PFSK-1 (cell line): ENCODE measurements around the gene PIGM.

Source experiments
- FOXP2 ChIP-seq: optimal IDR thresholded peaks from 2 replicates; pipeline ENCODE3; 2011; ENCODE audit warnings: borderline replicate concordance, control low read depth, inconsistent platforms; ENCODE audit not compliant: insufficient read depth; ENCODE audit errors: extremely low read length, extremely low read depth
- POLR2AphosphoS5 ChIP-seq: IDR thresholded peaks from 2 replicates; pipeline ENCODE4 v1.6.1; 2012; ENCODE audit warnings: low read depth, mild to moderate bottlenecking, control low read depth, low read length, moderate library complexity
- SIN3A ChIP-seq: IDR thresholded peaks from 2 replicates; pipeline ENCODE4 v1.6.1; 2012; ENCODE audit warnings: mild to moderate bottlenecking, low read length, moderate library complexity, borderline replicate concordance; ENCODE audit not compliant: insufficient read depth
- TAF1 ChIP-seq: IDR thresholded peaks from 2 replicates; pipeline ENCODE4 v1.6.1; 2012; ENCODE audit warnings: low read length, control low read depth, borderline replicate concordance; ENCODE audit not compliant: insufficient read depth
- TF ChIP-seq, protein P1 (sequence below), 2 experiments: IDR thresholded peaks; 2 replicates each; pipeline versions ENCODE4 v1.6.1 to v1.8.0; 2011 to 2012; ENCODE audit warnings: low read depth in 2 of 2, low read length in 2 of 2, control low read depth in 1 of 2, inconsistent platforms in 1 of 2, mild to moderate bottlenecking in 1 of 2, moderate library complexity in 1 of 2; ENCODE audit not compliant: insufficient read depth in 1 of 2

PIGM gene

DNA sequence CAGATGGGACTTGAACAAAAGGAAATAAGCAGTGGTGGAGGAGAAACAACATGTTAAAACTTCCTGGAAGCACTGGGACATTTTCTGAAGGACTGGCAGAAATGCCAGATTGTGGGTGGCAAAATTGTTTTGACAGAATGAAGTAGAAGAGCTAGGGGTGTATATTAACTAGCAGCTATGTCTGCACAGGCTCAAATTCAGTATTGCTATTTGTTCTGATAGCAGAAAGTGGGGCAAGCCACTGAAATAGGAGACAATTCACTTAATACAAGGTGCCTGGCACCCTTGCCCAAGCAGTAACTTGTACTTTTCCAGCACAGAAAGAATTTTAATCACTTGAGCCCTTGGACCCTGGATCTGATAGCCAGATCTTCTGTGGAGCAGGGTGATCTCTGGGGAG is 11.8 kb upstream of the PIGM start:
- TF ChIP-seq FOXP2: no peak
- no peak for TF ChIP-seq SIN3A
- TF ChIP-seq TAF1: no peak
- no peak for TF ChIP-seq POLR2AphosphoS5
- TF ChIP-seq, protein P1, sequence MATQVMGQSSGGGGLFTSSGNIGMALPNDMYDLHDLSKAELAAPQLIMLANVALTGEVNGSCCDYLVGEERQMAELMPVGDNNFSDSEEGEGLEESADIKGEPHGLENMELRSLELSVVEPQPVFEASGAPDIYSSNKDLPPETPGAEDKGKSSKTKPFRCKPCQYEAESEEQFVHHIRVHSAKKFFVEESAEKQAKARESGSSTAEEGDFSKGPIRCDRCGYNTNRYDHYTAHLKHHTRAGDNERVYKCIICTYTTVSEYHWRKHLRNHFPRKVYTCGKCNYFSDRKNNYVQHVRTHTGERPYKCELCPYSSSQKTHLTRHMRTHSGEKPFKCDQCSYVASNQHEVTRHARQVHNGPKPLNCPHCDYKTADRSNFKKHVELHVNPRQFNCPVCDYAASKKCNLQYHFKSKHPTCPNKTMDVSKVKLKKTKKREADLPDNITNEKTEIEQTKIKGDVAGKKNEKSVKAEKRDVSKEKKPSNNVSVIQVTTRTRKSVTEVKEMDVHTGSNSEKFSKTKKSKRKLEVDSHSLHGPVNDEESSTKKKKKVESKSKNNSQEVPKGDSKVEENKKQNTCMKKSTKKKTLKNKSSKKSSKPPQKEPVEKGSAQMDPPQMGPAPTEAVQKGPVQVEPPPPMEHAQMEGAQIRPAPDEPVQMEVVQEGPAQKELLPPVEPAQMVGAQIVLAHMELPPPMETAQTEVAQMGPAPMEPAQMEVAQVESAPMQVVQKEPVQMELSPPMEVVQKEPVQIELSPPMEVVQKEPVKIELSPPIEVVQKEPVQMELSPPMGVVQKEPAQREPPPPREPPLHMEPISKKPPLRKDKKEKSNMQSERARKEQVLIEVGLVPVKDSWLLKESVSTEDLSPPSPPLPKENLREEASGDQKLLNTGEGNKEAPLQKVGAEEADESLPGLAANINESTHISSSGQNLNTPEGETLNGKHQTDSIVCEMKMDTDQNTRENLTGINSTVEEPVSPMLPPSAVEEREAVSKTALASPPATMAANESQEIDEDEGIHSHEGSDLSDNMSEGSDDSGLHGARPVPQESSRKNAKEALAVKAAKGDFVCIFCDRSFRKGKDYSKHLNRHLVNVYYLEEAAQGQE (IDR thresholded peaks at IDR 0.05; ENCODE audit: insufficient read depth in 1 of 2, low read depth in 2 of 2, low read length in 2 of 2): no peak

GRCh38 chr1:160040476-160040875 is 8.7 kb upstream of the PIGM start:
- TF ChIP-seq POLR2AphosphoS5 (no peak), SIN3A (no peak), FOXP2 (no peak), TAF1 (no peak)
- TF ChIP-seq, protein P1 (IDR thresholded peaks at IDR 0.05; ENCODE audit: insufficient read depth in 1 of 2, low read depth in 2 of 2, low read length in 2 of 2): no peak

DNA sequence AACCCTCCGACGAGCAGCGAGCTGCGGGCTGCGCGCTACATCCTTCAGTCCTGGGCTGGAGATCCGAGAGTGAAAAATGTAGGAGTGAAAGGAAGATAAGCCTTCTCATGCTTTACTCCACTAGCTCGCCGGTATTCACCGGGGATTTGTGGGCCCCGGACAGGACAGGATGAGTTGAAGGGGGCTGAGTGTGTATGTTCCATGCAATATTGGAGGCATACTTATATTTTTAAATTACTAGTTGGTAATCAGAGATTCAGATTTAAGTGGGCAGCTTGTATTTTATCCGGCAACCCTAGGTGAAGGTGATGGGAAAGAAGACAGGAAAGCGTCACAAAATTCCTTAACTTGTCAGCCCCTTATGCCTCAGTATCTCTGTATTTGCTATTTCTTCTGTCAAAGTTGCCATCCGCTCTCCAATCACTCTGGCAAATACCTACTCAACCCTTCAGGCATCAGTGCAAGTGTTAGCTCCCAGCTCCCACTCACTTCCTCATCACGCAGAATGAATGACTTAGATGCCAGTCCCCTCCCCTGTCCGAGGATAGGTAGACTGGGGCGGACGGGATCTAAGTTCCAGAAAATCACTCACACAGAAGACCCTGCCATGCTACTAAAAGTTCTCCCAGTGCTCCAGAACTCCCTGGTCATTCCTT is 503 bp upstream of the PIGM start:
- TF ChIP-seq SIN3A (no peak), TAF1 (no peak), POLR2AphosphoS5 (no peak), FOXP2 (no peak)
- TF ChIP-seq, protein P1 (IDR thresholded peaks at IDR 0.05; ENCODE audit: insufficient read depth in 1 of 2, low read depth in 2 of 2, low read length in 2 of 2): no peak

- TF ChIP-seq FOXP2: no peak
- TF ChIP-seq, protein P1 (IDR thresholded peaks at IDR 0.05; ENCODE audit: insufficient read depth in 1 of 2, low read depth in 2 of 2, low read length in 2 of 2): no peak
- TF ChIP-seq SIN3A: no peak
- no peak for TF ChIP-seq POLR2AphosphoS5
- no peak for TF ChIP-seq TAF1
These were observed 979 bp downstream of the PIGM start for GRCh38 chr1:160030657-160031364.
